Stimulated activated CD4-positive, alpha-beta T cell treated with anti-CD3 and anti-CD28 coated beads, Interleukin-1b, Interleukin-23, amount 100 ng/mL, for 48 hours (primary cell): ENCODE measurements around the gene CFC1B.
"Not testable (repeated sequence)": the region's sequence is repeated elsewhere in the genome, so short reads cannot be mapped to it uniquely, and the experiment has no call there.

ENCODE experiments used
- DNase-seq: peaks from one replicate; pipeline ENCODE4 v3.0.0-alpha.2; 2020

CFC1B gene

DNA sequence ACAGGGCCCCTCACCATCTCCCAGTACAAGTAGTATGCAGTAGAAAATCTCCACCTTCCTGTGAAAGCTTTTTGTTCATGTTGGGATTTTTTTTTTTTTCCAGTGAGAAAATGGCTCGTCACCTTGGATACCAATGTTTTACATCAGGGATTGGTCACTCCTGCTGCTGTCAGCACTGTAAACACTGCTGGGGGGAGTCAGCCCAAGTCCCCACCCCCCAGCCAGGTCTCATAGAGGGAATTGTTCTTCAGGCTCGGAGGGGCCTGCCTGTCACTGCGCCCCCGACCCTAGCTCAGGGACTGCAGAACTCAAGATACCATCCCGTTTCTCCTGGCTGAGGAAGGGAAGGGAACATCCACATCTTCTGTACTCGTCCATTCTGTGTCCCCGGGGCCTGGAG lies at the start of gene CFC1B:
Gene CFC1B (plus strand): TSS at position 231 of the 400 bp plus-strand sequence. CDS start 263 bp downstream, outside the sequence.
- DNase-seq = not testable (repeated sequence)

DNA sequence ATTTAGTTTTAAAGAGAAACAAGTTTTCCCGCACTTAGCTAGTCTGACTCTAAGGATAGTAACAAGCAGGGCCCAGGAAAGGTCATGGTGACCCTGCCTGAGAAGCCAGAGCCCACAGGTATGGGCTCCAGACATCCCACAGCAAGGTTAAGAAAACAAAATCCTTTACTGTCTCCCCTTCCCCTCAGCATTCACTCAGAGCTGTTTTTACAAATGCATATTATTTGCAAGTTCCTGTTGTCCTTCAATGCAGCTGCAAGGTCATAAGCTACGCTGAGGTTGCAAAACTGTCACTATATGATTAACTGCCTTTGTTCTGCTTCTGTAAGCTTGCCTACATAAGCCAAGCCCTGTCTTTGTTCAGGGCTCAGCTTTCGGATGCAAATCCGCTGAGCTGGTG lies 29.9 kb upstream of the CFC1B start:
- DNase-seq = not testable (repeated sequence)

DNA sequence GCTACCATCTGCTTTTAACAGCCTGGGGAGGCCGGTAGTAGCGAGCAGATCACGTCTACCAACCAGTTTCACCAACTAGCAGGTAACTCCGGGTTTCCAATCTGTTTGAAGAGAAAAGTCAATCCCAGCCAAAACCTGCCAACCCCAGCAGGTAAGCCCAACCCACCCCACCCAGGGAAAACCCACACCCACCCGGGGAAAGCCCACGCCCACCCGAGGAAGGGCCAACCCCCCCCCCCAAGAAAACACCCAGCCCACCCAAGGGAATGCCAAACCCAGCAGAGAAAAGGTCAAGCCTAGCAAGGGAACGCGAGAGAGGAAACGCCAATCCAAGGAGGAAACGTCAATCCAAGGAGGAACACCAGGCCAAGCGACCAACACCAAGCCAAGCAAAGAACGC lies 11.8 kb upstream of the CFC1B start, which contains the start of gene POTEI:
Gene POTEI (minus strand): TSS at position 101 of the 400 bp plus-strand sequence. CDS start 93 bp downstream, at position 8.
- DNase-seq = not testable (repeated sequence)

DNA sequence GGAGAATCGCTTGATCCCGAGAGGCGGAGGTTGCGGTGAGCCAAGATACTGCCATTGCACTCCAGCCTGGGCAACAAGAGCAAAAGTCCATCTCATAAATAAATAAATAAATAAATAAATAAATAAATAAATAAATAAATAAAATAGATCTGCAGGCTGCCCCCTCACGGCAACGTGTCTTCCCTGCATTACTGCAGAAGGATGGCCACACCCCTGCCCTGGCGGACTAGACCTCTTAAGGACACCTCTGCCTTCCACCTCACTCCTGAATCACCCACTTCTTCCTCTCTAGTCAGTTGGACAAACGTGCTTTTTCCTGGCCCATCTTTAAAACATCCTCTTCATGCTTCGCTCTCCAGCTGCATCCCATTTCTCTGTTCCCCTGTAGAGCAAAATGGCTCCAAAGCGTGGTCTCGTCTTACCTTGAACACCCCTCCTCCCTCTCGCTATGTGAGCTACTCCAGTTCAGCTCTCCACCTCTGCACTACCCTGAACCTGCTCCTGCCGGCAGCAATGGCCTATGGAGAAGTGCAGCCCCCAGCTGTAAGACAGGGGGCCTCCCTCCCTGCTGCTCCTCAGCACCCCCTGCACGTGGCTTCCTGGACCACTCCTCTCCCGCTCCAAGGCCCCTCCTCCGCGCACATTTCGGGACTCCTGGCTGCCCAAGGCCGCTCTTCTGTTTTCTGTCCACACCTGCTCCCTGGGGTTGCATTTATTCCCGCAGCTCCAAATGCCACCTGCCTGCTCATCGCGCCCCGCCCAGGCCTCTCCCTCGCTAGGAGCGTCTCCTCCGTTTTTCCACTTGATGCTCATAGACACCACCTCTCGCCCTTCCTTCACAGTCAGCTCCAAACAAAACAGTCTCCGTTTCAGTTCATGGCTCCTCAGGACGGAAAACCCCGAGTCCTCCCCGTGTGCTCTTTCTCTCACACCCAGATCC lies 9.9 kb upstream of the CFC1B start:
- DNase-seq = not testable (repeated sequence)

DNA sequence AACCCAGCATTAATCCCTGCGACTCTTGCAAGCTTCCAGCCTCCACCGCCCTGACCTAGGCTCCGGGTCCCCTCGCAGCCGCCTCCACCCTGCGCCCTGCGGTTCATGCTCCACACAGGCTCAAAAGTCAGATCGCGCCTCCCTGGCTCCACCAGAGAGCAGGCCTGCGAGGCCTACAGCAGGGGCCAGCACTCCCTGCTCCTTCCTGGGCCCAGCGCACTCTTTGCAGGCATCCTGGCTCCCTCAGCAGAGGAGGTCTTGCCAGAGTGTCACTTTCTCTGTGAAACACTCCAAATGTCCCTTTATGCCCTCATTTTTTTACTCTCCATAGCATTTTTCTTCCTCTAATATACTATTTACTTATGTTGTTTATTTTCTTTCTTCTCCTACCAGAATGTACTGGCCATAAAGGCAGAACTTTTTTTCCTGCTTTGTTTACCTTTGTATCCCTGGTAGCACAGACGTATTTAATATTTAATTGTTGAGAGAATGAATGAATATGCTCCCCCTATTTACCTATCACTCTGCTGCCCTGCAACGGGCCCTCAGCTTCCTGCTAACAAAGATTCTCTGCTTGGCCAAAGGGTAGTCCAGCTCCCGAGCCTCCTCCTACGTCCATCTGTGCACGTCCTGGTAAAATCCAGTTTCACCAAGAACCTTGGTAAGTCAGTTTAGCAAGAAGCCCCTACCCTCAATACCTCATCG lies 9.1 kb upstream of the CFC1B start:
- not testable (repeated sequence) for DNase-seq

DNA sequence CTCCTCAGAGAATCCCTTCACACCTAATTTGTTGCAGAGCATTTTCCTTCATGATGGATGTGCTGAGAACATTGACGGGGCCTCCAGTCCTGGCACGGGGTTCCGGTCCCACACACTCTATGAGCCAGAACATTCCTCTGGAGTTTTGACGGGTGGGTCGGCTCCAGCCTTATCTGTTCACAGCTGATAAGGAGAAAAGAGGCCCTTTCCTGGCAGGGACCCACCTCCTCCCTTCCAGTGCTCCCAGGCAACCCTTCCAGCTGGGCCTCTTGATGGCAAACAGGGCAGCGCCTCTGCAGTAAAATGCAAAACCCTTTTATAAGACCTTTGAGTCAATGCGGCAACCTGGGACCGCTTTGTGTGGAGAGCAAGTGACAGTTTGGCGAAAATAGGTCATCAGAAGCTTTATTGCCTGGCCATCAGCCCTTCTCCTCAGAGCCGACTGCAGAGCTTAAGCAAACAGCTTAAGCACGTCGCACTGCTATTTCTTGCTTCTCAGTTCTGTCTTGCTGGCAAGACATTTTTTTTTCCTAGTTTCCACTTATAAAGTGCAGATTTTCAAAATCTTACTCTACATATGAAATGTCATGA lies 2.4 kb upstream of the CFC1B start:
- DNase-seq = not testable (repeated sequence)

DNA sequence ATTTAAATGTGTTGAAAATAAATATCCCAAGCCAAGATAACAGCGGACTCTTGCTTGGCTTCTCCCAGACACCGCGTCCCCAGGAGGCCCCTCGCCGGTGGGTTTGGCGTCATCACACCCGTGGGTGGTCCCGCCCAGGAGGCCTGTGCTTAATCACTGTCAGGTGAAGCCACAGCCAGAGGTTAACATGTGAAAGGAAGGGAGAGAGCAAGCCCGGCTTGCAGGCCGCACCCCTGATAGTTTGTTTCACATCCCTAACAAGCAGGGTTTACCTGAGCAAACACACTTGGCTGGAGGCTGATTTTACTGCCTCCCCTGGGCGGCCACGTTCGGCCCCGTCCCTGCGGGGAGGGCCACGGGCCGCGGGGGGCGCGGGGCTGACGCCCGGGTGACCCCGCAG lies 1.4 kb downstream of the CFC1B start:
- DNase-seq = not testable (repeated sequence)

DNA sequence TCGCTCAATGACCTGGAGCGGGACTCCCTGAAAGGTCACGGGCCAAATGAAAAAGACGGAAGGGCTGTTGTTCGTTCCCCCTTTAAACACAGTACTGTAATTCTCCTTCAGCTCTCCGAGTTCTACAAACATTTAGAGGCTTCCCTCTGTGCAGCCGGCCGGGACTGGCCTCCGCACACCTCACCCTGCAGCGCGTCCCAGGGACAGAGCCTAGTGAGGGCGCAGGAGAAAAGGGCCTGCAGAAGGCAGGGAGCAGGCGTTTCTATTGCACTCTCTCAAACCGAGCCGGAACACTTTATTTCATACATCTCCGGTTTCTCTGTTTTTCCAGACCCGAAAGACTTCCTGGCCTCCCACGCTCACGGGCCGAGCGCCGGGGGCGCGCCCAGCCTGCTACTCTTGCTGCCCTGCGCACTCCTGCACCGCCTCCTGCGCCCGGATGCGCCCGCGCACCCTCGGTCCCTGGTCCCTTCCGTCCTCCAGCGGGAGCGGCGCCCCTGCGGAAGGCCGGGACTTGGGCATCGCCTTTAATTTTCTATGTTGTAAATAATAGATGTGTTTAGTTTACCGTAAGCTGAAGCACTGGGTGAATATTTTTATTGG lies 6.4 kb downstream of the CFC1B start:
- DNase-seq = not testable (repeated sequence)

DNA sequence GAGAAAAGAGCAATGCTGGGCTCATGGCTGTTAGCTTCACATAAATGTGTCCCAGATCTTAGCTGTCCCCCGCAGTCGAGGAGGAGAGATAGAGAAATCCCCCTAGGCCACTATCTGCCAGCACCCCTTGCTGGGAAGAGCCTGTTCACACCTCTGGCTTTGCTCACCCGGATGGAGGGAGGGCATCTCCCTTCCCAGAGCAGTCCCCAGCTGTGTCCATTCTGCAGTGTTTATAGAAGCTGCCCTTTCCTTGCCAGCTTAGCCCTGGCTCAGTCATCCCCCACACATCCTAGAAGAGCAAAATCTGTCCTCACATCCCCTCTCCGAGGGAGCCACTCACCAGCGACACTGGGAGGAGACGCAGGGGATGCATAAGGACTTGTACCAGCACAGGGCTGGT lies 8.5 kb downstream of the CFC1B start:
- DNase-seq = not testable (repeated sequence)

DNA sequence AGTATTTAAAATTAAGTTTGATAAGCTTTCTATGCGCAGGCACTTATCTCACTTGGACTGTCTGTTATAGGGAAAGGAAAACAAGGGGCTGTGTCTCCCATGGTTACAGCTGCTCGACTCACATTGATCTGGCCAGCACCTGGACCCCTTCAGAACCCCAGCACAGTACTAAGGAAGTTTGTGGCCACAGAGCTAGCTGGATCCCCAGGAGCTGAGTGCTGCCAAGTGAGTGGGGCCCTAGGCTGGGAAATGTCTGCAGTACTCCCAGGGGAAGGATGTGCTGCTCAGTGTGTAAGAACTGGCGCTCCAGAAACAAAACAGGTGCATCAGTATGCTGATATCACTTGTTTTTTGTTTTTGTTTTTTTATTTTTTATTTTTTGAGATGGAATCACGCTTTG lies 9.2 kb downstream of the CFC1B start:
- not testable (repeated sequence) for DNase-seq

DNA sequence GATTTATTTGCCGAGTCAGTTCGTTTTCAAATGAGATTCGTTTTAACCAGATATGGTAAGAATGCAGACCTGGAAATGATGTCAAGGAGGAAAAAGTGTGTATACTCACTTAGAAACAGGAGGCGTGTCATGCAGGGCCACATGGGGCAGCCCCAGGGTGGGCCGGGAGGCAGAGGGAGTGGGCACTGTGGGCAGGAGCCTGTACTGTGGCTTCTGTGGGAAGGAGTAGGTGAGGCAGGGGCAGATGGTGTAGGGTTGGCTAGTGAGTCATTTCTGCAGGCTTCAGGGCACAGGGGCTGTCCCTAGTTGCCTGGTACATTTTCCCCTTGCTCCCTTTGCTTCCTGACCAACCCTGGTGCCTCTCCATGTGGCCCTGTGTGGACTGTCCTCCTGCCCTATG lies 10.2 kb downstream of the CFC1B start:
- DNase-seq = not testable (repeated sequence)

DNA sequence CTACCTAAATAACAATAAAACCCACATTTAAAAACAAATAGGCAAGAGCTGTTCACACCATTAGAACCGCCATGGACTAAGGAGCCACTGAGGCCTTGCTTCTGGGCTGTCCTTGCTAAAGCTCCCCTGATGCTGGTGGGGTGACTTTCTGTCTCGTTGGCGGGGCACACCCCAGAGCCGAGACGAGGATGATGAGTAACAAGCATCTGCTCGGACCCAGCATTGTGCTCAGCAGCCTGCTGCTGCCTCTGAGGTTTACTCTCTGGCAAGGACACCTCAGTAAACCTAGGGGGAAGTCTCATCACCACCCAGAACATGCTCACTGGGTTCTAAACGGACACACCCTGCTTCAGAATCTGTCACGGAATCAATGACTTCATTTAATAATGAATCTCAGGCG lies 10.7 kb downstream of the CFC1B start:
- DNase-seq = not testable (repeated sequence)

DNA sequence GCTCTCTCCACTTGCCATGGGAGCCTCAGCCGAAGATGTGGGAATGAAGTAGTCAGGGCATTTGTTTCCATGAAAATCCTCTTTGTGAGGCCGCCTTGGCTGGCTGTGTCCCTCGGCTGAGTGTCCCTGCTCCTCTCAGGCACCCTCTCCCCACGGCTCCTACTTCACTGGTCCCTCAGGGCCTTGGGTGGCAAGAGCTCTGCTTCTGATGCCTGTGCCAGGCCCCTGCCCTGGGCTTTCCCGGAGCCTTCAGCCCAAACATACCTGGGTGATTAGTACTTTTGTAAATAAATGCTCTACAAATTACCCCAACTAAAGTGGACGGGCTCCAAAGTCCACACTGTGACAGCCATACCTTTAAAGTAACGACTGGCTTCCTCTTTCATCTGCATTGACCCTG lies 15.6 kb downstream of the CFC1B start:
- DNase-seq = not testable (repeated sequence)

DNA sequence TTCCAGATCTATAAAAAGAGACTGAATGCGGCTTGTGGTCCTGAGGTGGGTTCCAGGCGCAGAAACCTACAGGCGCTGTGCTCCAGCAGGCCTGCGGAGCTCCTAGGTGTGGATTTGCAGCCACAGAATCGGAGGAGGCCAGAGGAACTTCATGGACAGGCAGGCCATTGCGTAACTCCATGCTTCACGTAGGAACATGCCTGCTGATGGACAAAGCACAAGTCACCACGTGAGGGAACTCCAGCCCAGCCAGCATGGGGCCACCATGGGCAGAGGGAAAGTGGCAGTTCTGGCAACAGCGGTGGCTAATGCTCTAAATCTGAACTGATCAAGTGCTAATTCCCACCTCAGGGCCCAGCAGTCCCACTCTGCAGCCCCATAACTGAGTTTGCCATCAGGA lies 17.2 kb downstream of the CFC1B start:
- not testable (repeated sequence) for DNase-seq

DNA sequence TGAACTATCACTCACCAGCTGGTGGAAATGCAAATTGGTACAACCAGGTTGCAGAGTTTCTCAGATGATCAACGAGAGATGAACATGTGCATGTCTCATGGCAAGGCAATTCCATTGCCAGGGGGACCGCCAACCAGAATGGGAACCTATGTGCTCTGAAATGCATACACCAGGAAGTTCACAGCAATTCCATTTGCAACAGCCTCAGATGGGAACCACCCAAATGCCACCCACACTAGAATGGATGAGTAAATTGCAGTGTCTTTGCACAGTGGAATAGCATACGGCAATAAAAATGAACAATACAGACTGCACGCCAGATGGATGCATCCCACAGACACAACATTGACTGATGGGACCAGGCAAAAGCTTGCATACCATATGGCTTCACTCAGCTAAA lies 21.8 kb downstream of the CFC1B start:
- DNase-seq = not testable (repeated sequence)

DNA sequence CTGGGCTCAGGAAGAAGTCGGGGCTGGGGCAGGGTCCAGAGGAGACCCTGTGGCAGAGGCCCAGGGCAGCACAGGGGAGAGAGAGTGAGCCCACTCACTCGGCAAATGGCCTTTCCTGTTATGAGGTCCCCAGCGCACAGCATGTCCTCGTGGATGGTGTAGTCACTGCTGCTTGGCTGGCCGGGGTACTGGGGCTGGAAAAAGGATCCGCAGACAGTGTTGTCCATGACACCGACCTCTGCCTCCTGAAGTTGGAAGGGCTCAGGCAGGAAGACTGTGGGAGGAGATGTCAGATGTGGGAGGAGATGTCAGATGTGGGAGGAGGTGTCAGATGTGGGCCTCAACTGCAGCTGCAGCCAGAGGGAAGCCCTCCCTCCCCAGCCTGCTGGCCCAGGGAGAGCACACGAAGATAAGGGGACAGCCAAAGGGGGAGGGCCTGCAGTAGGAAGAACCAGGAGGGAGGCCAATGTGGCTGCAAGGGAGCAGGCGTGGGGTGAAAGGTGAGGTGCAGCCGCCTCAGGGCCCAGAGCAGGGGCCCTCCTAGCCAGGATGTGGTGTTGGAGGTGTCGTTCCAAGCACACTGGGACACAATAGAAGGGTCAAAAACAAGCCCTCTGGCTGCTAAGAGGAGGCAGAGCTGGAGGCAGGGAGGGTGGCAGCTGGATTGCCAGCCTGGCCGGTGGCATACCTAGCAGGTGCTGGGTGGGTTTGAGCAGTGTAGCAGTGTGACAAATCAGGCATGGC lies 22.9 kb downstream of the CFC1B start:
- not testable (repeated sequence) for DNase-seq

DNA sequence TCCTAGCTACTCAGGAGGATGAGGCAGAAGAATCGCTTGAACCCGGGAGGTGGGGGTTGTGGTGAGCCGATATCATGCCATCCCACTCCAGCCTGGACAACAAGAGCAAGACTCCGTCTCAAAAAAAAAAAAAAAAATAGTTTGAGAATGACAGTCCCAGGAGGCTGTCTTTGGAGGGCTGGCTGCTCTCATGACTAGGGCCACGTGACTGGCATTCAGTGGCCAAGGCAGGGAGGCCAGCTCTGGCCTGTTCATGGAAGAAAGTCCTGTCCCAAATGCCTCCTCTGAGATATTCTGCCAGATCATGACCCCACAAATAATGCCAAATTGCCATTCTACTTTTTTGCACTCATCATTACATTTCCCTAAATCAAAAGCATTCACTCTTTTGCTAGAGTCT lies 24.0 kb downstream of the CFC1B start:
- DNase-seq = not testable (repeated sequence)

DNA sequence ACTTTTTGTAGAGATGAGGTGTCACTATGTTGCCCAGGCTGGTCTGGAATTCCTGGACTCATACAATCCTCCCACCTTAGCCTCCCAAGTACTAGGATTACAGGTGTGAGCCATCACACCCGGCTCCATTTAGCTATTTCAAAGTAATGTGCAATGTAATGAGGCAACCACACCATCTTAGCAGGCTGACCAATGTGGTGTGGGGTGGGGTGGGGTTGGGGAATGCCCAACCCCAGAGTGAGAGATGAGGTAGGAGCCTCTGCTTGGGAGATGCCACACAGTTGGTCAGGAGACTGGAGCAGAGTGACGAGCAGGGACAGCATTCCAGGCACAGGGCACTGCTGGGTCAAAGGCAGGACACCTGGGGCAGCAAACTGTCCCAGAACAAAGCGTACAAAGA lies 27.4 kb downstream of the CFC1B start:
- DNase-seq = not testable (repeated sequence)

DNA sequence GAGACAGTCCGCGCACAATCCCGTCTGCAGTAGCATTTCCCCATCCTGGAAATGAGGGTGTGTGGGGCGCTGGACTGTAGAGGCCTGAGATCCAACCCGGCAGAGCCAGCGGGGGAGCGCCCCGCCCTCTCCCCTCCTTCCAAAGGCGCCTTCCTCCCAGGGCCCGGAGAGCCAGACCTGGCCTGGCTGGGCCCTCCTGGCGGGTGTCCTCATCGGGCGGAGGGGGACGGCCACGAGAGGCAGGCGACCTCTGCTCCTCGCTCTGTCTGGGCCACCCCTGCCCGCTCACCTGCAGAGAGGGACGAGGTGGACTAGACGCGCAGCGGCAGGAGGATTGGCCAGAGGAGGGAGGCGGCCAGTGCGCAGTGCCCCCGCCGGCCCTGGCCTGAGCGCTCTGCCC lies 28.5 kb downstream of the CFC1B start:
- not testable (repeated sequence) for DNase-seq

DNA sequence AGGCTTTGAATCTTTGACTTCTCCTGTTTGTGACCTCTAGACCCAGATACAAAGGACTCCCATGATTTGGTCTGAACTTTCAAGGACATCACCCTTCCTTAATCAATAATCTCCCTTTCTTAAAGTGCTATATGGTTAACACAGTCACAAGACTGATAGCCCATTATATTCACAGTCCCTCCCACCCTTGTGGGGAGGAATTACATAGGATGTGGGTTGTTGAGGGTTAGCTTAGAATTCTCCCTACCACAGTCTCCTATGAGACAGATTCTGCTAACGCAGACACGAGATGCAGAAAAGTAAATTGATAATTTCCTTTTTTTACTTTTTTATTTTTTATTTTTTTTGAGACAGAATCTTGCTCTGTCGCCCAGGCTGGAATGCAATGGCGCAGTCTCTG lies 33.2 kb downstream of the CFC1B start:
- not testable (repeated sequence) for DNase-seq

DNA sequence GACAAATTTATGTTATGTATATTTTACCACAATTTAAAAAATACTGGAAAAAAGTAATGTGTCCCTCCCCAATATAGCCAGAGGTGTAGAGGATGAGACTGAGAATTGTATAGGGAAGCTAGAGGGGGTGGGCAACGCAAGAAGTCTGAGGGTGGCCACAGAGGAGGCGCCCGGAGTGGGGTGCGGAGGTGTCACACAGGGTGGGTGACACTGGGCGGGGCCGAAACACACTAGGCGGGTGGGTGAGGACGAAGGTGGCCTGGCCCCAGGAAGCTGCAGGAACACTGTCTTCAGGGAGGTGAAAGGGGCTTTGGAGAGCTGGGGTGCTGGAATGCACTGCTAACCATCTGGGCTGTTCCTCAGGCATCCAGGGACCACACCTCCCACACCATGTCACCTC lies 35.4 kb downstream of the CFC1B start:
- DNase-seq = not testable (repeated sequence)

DNA sequence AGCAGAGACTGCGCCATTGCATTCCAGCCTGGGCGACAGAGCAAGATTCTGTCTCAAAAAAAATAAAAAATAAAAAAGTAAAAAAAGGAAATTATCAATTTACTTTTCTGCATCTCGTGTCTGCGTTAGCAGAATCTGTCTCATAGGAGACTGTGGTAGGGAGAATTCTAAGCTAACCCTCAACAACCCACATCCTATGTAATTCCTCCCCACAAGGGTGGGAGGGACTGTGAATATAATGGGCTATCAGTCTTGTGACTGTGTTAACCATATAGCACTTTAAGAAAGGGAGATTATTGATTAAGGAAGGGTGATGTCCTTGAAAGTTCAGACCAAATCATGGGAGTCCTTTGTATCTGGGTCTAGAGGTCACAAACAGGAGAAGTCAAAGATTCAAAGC lies 45.1 kb downstream of the CFC1B start:
- not testable (repeated sequence) for DNase-seq
